Putamen (tissue), 1 donor: ENCODE measurements around the gene SRCIN1.
"Not testable (repeated sequence)": the region's sequence is repeated elsewhere in the genome, so short reads cannot be mapped to it uniquely, and the experiment has no call there.

Experiments
- DNase-seq: peaks from one replicate; pipeline ENCODE4 v3.0.0-alpha.2; 2016; ENCODE audit warnings: low spot score

Gene SRCIN1, protein sequence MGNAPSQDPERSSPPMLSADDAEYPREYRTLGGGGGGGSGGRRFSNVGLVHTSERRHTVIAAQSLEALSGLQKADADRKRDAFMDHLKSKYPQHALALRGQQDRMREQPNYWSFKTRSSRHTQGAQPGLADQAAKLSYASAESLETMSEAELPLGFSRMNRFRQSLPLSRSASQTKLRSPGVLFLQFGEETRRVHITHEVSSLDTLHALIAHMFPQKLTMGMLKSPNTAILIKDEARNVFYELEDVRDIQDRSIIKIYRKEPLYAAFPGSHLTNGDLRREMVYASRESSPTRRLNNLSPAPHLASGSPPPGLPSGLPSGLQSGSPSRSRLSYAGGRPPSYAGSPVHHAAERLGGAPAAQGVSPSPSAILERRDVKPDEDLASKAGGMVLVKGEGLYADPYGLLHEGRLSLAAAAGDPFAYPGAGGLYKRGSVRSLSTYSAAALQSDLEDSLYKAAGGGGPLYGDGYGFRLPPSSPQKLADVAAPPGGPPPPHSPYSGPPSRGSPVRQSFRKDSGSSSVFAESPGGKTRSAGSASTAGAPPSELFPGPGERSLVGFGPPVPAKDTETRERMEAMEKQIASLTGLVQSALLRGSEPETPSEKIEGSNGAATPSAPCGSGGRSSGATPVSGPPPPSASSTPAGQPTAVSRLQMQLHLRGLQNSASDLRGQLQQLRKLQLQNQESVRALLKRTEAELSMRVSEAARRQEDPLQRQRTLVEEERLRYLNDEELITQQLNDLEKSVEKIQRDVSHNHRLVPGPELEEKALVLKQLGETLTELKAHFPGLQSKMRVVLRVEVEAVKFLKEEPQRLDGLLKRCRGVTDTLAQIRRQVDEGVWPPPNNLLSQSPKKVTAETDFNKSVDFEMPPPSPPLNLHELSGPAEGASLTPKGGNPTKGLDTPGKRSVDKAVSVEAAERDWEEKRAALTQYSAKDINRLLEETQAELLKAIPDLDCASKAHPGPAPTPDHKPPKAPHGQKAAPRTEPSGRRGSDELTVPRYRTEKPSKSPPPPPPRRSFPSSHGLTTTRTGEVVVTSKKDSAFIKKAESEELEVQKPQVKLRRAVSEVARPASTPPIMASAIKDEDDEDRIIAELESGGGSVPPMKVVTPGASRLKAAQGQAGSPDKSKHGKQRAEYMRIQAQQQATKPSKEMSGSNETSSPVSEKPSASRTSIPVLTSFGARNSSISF

DNA sequence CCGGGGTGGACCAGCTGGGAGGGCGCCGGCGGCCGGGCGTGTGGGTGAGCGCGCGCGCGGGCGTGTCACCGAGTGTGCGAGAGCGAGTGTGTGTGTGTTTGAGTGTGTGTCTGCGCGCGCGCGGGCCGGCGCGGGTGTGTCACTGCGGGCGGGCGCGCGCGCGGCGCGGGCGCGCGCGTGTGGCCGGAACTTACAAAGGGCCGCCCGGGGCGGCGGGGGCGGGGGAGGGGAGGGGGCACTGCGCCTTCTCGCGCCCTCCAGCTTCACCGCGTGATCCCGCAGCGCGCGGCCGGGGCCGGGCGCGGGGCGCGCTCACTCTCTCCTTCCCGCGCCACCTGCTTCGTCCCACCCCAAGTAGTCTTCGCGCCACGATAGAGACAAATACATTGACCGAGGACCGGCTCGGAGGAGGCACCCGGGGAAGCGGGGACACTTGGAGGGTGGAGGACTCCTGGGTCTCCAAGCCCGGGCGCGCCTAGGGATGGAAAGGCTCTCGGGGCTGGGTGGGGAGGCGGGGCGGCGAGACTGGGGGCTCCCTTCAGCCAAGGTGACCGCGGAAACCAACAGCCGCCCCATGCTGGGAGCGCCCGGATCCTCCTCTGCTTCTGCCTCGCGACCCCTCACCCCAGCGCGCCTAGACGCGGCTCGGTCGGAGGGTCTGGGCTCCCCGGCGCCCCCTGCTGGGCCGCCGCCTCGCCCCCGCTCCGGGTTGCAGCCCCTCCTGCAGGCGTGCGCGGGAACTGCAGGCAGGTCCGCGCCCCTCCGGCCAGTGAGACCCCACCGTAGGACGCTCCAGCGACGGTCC lies at the start of gene SRCIN1:
Gene SRCIN1 (minus strand): TSS at position 112 of the 805 bp plus-strand sequence. CDS start 247 bp downstream, outside the sequence.
- DNase-seq, result no peak

DNA sequence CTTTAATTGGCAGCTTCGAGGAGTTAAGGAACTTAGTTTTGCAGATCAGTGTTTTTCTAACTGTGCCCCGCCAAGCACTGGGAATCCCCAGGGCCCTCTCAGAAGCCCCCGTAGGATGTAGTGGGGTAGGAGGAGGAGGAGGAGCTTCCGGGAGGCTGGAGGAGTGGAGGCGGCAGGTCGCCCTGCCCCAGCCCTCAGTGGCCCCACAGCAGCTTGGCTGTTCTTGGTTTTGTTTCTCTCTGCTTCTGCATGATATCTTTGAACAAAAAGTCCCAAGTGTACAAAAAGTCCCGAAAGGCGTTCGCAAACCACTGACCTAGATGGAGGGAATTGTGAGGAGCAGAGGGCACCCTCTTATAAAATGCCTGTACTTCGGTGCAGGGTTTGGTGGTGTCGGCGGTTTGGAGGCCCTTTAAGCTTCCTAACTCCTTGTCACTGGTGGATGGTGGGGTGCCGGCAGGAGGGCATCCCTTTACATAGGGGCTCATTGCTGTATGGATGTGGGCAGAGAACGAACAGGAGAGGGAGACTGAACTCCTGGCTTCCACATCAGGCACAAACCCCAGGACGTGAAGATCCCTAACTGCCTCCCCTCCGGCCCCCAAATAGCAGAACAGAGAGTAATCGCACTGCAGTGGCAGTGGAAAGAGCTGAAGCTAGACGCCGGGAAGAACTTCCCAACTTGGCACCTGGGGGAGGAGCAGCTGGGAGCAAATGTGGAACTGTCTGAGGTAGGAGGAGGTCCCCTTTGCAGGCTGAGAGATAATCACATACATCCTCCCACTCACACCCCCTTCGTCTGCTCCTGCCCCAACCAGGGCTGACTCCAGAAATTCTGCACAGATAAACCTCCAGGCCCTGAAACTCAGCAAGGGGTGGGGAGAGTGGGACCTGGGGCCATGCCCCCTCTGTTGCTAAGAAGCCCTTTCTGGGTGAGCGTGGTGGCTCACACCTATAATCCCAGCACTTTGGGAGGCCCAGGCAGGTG lies 49.0 kb upstream of the SRCIN1 start:
- DNase-seq, result no peak

DNA sequence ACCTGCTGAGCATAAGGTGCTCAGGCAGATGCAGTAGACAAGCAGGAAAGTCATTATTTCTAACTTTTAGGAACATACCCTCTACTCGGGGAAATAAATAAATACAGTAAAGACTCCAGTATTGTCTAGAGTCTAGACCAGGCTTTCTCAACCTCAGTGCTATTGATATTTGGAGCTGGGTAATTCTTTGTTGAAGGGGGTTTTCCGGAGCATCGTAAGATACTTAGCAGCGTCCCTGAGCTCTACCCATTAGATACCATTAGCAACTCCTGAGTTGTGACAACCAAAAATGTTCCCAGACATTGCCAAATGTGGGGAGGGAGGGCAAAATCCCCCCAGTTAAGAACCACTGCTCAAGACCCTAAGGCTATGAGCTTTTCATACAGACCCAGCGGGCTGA lies 47.9 kb upstream of the SRCIN1 start:
- DNase-seq, result no peak

DNA sequence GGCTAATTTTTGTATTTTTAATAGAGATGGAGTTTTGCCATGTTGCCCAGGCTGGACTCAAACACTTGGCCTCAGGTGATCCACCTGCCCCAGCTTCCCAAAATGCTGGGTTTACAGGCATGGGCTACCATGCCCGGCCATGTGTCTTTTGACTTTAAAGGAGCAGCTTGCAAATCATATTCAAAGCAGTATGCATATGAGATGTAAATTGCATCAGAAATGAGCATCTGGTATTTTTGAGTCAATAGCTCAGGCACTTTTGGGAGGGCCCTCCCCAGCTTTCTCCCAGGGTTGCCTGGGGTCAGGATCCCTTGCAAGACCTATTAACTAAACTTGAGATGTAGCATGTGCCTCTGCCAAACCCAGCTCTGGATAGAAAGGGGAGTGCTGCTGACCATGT lies 47.5 kb upstream of the SRCIN1 start:
- no peak for DNase-seq

DNA sequence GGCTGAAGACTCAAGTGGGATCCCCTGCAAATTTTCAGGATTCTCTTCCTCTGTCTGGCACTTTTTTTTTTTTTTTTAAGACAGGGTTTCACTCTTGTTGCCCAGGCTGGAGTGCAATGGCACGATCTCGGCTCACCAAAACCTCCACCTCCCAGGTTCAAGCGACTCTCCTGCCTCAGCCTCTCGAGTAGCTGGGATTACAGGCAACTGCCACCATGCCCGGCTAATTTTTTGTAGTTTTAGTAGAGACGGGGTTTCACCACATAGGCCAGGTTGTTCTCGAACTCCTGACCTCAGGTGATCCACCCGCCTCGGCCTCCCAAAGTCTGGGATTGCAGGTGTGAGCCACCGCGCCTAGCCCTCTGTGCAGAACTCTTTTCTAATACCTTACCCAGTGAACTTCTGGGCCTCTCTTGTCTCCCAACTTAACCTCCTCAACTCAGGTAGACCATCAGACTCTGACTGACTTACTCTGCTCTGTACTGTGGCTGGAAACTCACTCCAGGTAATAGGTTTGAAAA lies 45.0 kb upstream of the SRCIN1 start:
- DNase-seq, result not testable (repeated sequence)

DNA sequence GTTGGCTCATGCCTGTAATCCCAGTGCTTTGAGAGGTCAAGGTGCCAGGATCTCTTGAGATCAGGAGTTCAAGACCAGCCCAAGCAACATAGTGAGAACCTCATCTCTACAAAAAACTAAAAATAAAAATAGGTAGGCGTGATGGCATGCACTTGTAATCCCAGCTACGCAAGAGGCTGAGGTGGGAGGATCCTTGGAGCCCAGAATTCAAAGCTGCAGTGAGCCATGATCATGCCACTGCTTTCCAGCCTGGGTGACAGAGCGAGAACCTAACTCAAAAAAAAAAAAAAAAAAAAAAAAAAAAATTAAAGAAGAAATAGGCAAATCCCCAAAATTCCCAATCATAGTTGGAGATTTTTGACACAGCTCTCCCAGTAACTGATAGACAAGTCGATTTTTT lies 32.2 kb upstream of the SRCIN1 start:
- peak; percentile 32 for DNase-seq

DNA sequence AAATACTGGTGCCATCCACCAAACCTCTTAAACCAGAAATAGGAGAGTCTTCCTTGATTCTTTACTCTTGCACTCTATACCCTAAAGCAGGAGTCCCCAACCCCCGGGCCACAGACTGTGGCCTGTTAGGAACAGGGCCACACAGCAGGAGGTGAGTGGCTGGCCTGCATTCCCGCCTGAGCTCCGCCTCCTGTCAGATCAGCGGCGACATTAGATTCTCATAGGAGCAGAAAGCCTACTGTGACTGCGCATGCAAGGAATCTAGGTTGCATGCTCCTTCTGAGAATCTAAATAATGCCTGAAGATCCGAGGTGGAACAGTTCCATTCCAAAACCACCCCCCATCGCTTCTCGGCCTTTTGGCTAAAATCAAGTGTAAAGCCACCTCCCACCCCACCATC lies 30.3 kb upstream of the SRCIN1 start:
- DNase-seq, result no peak

DNA sequence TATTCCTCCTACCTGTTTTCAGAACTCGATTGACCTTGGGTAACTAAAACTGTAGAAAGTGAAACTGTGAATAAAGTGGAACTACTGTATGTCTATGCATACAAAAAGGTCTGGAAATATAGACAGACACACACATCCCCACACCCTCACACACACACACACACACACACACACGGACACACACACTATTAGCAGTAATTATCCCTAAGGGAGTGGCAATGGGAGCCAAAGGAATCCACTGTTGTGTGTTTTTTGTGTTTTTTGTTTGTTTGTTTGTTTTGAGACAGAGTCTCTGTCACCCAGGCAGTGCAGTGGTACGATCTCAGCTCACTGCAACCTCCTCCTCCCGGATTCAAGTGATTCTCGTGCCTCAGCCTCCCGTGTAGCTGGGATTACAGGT lies 26.6 kb upstream of the SRCIN1 start:
- DNase-seq, result no peak

DNA sequence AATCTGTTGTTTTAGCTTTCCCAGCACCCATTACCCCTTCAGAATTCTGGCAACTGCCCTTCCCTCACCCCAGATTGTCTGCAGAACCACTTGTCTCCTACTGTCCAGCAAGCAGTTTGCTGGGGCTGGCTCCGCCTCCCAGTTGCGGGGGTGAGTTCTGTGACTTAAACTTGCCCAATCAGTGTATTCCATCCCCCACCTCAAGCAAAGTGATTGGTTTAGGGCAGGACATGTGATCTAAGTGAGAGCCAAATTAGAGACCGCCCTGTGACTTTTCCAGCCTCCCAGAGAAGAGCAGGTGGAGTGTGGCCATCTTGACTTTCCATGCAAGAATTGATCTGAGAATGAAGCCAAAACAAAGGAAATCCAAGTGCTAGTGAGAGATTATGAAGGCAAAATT lies 22.7 kb upstream of the SRCIN1 start:
- DNase-seq, result no peak

DNA sequence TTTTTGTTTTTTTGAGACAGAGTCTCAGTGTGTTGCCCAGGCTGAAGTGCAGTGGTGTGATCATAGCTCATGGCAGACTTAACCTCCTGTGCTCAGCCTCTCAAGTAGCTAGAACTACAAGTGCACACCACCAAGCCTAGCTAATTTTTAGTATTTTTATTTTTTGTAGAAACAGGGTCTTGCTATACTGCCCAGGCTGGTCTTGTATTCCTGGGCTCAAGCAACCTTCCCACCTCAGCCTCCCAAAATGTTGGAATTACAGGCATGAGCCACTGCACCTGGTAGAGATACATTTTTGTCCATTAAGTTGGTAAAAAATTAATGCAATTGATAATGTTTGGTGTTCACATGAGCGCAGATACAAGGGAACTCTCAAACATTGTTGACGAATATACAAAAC lies 22.2 kb upstream of the SRCIN1 start:
- no peak for DNase-seq

DNA sequence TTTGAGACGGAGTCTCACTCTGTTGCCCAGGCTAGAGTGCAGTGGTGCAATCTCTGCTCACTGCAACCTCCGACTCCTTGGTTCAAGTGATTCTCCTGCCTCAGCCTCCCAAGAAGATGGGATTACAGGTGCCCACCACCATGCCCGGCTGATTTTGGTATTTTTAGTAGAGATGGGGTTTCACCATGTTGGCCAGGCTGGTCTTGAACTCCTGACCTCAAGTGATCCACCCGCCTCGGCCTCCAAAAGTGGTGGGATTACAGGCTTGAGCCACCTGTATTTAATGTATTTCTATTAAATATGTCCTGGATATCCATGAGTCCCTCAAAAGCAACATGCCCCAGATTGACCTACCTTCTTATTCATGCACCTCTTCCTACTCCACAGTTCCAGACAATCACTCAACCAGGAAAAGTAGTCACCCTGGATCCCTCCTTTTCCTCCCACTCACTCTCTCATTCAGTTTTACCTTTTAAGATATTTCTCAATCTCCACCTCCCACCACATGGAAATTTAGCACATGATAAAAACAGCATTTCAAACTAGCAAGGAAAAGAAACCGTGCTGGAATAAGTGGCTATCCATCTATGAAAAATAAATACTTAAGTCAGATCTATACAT lies 21.0 kb upstream of the SRCIN1 start:
- DNase-seq, result not testable (repeated sequence)

DNA sequence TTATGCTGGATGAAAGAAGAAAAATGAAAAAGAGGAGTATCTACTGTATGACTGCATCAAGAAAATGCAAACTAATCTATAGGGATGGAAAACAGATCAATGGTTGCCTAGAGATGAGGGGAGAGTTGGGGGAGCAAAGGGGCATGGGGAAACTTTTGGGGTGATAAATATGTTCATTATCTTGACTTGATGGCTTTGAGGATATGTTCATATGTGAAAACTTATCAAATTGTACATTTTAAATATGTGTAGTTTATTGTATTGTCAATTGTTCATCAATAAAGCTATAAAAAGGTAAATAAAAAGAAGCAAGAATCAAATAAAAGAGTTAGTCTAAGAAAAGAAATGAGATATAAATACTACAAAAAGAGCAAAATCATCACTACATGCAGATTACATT lies 19.7 kb upstream of the SRCIN1 start:
- DNase-seq, result no peak

DNA sequence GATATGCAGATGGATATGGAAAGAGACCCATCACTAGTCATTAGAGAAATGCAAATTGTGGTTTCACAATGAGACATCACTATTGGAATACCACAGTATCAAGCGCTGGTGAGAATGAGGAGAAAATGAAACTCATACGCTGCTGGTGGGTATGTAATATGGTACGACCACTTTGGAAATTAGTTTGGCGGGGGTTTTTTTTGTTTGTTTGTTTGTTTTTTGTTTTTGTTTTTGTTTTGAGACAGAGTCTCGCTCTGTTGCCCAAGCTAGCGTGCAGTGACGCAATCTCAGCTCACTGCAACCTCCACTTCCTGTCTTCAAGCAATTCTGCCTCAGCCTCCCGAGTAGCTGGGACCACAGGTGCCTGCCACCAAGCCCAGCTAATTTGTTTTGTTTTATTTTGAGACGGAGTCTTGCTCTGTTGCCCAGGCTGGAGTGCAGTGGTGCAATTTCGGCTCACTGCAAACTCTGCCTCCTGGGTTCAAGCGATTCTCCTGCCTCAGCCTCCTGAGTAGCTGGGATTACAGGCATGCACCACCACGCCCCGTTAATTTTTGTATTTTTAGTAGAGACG lies 19.1 kb upstream of the SRCIN1 start:
- DNase-seq, result not testable (repeated sequence)

DNA sequence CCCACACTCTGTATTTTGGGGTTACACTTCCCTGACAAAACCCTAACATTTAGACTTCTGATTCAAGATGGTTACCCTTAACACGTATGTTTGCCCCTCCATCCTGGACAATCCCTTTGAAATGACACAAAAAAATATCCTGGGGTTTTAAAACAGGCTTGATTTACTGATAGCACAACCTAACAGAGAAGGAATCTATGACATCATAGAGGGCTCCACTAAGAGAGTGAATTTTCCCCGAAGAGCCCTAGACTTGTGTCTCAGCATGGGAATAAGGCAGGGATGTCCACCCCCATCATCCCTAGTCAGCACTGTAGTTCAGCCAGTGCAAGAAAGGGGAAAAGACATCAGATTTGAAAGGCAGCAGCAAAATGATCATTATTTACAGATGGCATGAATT lies 15.8 kb upstream of the SRCIN1 start:
- DNase-seq, result no peak

DNA sequence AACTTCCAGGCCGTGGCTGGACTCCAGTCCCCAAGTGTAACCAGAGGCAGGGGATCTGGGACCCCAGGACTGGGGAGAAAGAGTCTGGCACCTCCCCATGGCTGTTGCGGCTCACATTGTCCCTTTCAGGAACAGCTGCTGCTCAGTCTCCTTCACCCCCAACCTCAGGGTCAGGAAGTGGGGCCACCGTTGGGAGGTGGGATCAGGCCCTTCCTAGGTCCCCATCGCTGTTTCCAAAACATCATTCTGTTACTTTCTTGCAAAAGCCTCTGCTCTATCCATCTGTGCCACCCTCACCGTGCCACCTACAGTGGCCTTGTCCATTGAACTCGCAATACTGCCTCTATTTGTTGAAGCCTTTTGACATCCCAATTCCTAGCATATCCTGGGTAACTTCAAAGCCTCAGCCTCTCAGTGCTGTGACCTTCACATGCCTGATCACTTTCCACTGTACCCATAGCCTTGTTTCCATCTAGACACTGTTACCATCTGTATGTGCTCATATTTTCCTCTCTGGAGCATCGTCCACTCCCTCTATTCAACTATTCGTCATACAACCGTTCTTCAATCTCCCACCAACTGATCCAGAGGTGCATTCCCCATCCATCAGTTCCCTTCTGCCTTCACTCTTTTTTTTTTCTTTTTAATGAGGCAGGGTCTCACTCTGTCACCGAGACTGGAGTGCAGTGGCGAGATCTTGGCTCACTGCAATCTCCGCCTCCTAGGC lies 15.0 kb upstream of the SRCIN1 start:
- DNase-seq, result no peak

DNA sequence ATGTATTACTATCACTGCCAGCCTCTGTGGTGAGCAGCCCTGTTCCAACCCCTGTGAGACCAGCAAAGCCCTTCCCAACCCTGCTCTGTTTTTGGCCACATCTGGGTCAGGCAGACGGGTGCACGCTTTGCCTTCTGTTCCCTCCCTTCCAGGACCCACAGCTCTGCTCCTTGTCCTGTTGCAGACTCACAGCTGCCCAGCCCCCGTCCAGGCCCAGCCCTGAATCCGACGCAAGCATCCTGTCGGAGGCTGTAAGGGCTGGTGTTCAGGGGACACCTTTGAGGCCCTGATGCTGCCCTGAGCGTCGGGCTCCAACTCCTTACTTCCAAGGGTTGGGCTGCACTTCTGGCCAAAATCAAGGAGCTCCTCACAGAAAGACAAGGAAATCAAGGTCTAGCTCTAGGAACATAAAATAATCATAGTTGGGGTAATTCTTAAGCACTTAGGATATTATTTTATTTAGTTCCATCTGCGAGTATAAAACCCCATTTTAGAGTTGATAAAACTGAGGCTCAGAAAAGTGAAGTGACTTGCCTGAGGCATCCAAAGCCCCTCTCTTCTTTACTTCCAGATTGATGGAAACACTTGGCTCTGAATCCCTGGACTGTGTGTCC lies 14.3 kb upstream of the SRCIN1 start:
- DNase-seq, result no peak

DNA sequence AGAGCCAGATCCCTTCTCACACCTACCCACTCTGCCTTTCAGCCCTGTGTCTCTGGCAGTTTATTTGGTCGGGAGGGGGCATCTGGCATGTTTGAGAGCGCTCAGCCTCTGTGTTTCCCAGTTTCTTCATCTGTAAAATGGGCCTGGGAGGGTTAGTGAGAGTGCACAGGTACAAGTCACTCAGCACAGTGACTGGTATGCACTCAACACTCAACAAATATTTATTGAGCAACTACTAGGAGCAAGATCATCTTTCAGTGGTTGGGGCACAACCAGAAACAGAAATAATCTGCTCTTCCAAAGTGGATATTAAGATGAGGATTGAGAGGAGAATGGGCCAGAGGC lies 13.7 kb upstream of the SRCIN1 start:
- DNase-seq, result no peak
